Dermis blood vessel endothelial cell (primary cell): ENCODE data around the gene LMO7. TPM values are rescaled to one million over a fixed set of nuclear protein-coding genes. Genes with fewer than 3 reads are reported as not detected.
"Not testable (repeated sequence)": the region's sequence is repeated elsewhere in the genome, so short reads cannot be mapped to it uniquely, and the experiment has no call there.

Experiments used
- DNase-seq: peaks from one replicate; pipeline ENCODE4 v3.0.0; 2010
- total RNA-seq: library from RNA; depleted of rRNA; stranded (reverse); fragments of >200 nt; gene quantifications from 2 replicates; pipeline ENCODE4 v1.2.3, GENCODE V29; 2014

Gene LMO7
- total RNA-seq, 1 donor from 2014 or later, result 36.8 TPM

DNA sequence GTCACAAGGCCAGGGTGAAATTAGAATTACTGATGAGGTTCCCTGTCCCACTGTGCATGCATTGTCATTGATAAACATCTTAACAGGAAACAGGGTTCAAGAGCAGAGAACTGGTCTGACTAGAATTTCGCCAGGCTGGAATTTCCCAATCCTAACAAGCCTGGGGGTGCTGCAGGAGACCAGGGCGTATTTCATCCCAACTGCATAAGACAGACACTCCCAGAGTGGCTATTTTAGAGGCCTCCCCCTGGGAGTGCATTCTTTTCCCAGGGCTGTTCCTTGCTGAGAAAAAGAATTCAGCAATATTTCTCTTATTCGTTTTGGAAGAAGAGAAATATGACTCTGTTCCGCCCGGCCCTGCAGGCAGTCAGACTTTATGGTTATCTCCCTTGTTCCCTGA lies 144.0 kb downstream of the LMO7 start:
- DNase-seq, result not testable (repeated sequence)

DNA sequence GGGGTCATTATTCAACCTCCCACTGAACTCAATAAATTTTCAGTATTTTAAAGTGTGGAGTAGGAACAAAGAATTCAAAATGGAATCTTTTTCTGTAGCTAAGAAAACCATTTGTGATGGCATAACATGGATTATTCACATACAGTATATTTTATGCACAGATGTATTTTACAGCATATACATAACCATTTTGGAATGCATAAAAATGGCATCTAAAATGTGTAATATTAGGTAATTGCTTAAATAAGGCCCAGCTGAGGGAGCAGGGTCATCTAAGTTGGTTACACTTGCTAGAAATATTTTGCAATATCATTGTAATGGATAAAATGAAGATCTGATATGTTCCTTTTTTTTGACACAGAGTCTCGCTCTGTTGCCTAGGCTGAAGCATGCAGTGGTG lies 146.9 kb downstream of the LMO7 start:
- DNase-seq, result no peak

DNA sequence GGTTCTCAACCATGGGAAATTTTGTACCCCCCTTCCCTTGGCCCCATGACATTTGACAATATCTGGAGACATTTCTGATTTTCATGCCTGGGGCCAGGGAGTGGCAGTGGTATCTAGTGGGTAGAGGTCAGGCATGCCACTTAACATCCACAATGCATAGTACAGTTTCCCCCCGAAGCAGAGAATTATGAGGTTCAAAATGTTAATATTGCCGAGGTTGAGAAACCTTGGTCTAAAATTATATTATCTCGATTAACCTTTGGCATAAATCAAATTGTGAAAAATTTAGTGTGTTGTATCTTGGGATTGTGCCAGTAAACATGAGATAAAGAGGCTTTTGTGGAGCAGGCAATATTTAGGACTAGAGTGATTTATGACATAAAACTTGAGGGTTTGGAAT lies 147.9 kb downstream of the LMO7 start:
- DNase-seq, result no peak

DNA sequence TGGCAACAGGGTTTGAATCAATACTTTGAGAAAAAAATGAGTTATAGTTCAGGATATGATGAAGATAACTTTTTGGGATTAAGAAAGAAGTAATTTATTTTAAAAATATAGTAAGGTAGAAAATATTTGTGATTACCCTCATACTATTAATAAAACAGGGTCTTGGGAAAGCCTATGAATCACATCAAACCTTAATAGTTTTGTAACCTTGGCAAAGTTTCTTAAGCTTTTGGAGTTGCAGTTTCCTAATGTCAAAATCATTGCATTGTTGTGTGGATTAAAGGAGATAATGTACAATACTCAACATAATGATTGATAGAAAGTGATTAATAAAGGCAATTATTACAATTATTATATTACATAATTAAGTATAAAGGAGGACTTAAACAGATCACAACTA lies 149.0 kb downstream of the LMO7 start:
- DNase-seq, result no peak

DNA sequence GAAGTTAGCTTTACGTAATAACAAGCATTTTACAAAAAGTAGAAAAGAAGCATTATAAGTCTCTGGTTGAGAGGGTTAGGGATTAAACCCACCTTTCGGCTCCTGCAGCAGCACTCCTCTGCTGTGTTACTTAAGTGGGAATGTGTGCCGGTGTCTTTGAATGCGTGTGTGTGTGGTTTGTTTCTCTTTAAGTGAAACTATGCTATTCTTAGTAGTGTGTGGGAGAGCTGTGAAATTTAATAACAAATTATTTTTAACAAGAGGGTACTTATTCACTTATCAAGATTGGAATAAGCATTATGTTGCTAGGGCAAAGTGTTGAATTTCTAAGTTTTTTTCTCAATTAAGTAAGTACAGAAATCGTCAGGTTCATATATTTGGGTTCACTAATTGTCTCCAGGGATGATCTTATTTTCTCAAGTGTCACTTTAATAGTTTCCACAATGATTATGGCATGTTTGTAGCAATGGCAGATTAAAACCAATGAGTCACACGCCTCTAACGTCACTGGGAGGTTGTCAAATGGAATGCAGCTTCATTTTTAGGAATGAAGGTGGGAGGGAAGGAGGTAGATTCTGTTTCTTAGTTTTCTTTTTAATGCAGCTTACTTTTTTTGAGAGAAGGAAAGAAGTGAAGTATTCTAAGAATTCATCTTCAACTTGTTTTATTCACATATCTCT lies 151.3 kb downstream of the LMO7 start:
- DNase-seq, result no peak

DNA sequence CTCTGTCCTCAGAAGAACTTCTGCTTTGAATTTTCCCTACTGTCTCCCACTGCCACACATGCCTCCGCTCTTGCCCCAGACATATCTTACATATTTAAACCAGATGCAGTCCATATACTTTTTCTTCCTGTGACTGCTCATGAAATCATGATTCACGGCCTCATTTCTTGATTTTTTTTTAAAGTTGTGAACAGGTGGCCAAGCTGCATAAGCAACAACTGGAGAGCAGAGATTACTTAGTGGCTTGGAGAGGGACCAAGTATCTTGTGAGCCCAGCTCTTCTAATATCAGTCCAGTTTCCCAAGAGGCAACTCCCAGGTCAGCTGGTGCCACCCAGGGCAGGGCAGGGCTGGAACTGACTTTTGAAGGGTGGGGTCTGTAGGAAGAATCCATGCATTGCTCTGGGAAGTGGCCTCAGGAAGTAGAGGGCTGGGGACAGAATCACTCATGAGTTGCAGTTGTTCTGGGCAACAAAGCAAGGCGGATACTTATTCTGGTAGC lies 152.4 kb downstream of the LMO7 start:
- DNase-seq, result peak; percentile 21

DNA sequence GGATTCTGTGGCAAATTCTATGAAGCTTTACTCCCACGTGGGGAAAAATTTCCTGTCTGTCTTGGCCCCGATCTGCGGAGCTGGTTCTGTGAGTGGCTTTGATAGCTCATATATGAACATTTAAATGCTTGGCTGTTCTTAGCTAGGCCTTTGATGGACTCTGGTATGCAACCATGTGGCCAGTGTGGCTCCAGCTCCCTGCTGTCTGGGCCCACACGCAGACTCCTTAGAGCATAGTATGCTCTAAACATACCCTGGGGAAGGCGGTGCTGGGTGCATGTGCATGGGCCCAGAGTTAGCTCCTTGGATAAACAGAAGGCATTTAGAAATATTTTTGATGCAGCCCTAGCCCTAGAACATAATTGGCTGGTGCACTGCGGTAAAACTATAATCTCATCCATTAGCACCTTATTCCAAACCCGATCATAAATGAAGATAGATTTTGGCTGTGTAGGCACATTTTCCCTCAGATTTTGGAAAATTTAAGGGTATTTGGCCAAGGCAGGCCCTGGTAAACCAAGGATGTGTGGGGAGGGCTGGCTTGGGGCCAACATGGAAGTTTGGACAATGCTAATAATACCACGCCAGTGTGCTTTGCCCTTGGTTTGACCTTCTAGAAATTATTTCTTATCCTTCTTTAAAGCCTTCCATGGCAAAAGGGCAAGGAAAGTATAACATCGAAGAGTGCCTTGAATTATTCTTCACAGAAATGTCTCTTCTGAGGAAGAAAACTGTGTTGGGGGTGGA lies 153.5 kb downstream of the LMO7 start:
- DNase-seq, result no peak

DNA sequence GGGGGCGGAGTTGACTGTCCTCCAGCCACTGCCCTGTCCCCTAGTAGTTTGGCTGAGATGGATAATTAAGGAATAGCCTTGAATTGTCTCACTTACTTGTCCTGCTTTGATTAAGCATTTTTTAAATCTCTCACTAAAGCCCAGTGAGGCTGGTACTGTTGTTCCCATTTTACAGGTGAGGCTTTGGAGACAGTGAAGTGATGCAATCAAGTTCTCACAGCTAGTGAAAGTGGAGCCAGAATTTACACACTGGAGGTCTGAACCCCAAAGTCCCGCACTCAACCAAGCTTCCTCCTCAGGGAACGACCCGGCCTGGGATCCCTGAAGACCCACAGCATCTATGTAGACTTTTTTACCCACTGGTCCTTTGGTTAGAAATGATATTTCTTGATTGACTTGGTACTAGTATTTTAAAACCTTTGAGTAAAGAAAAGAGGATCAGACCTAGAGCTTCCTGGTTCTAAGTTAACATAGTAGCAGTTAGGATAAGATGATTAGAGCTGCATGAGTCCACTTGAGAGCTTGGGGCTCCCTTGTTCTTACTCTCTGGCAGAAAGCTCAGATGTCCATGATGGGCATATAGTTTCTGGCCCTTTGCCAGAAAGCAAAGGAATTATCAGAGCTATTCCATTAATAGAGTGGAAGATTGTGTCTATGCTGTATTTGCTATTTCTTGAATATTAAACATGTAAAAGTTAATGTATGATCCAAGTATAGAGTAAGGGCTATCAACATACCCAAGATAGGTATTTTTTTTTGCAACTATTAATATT lies 154.3 kb downstream of the LMO7 start:
- no peak for DNase-seq

DNA sequence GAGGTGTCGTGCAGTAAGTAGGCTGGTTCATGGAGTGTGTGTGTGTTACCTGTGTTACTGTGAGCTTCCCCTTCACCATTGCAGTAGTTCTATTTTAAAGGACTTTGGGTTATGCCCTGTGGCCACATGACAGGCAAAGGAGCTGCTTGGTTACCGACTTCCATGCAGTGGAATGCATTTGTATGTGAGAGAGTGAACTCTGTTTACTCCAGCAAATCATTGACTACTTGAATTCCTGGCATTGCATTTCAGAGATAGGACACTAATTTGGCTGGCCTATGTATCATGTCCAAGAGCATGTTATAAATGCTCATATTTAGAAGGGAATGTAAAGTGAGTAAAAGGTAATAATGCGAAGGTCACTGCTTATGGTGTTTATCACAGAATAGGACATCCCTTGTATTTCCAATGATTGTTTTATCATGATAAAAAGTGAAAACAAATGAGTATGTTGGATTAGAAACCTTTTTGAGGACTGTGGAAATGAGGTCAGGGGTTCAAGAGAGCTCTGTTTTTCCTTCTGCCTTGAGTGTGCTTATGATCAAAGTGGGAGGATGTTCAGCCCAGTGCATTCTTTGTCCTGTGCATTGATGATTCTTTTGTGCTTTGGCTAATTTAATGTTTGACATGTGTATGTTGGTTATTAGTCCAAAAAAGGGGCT lies 156.5 kb downstream of the LMO7 start:
- DNase-seq, result no peak

DNA sequence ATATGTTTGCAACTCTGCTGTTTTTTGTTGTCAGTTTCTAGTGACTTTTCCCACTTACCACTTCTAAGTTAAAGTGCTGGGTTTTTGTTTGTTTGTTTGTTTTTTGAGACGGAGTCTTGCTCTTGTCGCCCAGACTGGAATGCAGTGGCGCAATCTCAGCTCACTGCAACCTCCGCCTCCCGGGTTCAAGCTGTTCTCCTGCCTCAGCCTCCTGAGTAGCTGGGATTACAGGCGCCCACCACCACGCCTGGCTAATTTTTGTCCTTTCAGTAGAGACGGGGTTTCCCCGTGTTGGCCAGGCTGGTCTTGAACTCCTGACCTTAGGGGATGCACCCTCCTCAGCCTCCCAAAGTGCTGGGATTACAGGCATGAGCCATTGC lies 157.0 kb downstream of the LMO7 start:
- not testable (repeated sequence) for DNase-seq

DNA sequence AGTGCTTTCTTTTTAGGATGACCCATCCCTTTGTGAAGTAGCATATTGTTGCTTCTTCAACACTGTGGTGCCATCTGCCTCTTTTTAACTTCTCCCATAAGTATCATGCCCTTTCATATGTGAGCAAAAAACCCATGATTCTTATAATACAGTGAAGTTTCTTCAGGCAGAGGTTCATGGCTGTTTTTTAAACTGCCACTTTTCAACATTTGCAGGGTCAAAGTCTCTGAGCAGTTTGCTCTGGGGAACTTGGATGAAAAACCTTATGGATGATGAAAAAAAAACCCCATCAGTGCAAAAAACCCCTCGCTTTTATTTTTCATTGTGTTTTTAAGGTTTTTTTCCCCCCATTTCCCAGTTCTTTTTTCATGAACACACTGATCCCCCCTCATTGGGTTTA lies 158.5 kb downstream of the LMO7 start:
- no peak for DNase-seq

DNA sequence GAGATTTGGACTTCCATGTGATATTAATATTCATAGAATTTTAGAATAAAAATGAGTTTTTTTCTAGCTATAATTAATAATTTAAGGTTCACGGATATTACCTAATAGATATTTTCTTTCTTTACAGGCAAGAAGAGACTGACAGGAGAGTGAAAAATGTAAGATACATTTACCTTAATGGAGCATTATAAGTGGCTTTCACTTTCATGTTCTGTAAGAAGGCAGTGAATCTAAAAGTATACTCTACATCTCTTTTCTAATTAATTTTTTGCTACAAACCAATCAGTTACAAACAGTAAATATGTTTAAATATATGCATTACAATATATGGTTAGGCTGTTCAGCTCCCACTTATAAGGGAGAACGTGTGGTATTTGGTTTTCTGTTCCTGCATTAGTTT lies 159.1 kb downstream of the LMO7 start:
- DNase-seq, result no peak

DNA sequence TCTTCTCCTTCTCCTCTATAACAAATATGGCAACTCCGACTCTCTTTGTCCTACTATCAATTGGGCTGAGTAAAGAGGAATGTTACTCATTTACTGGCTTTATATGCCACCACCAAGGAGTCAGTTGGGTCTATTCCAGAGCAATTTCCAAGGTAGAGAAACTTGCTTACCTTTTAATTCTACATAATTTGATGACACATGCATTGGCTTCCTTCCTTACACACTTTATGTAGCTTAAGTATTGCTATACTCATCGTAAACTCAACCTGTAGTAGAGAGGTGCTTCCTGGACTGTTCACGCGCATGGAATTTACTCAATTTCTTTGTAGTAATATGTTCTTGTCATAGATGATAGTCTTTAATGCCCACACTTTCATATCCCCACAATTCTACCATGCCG lies 160.7 kb downstream of the LMO7 start:
- DNase-seq, result no peak

DNA sequence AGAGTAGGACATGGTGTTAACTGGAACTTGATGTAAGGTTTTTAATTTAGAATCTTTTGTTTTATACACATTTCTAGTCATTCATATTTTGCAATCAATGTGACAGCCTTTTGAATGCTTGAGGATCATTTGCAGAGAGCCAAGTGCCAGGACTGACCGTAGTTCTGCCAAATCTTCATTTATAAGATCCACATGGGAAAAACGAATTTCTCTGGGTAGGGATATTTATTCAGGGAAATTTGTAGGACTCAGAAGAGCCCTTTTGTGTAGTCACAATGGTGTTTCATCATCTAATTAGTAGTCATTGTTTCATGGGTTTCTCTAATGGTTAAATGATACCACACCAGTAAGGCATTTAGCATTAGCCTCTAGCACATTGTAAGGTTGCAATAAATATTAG lies 161.1 kb downstream of the LMO7 start:
- no peak for DNase-seq

DNA sequence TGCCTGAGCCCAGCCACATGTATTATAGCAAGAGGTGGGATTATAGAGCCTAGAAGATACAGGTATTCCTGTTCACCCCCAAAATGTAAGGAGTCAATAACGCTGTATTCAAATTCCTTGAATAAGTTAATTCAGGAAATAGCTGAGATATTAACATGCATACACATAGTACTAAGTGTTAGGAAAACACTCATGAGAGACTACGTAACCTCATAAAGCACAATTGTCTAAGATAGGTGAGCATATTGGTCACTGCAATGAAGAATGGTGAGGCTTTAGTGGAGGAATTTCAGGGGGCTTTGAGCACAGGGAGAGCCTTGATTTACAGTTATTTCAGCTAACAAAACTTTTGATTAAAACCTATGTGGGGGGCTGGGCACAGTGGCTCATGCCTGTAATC lies 161.6 kb downstream of the LMO7 start:
- no peak for DNase-seq

DNA sequence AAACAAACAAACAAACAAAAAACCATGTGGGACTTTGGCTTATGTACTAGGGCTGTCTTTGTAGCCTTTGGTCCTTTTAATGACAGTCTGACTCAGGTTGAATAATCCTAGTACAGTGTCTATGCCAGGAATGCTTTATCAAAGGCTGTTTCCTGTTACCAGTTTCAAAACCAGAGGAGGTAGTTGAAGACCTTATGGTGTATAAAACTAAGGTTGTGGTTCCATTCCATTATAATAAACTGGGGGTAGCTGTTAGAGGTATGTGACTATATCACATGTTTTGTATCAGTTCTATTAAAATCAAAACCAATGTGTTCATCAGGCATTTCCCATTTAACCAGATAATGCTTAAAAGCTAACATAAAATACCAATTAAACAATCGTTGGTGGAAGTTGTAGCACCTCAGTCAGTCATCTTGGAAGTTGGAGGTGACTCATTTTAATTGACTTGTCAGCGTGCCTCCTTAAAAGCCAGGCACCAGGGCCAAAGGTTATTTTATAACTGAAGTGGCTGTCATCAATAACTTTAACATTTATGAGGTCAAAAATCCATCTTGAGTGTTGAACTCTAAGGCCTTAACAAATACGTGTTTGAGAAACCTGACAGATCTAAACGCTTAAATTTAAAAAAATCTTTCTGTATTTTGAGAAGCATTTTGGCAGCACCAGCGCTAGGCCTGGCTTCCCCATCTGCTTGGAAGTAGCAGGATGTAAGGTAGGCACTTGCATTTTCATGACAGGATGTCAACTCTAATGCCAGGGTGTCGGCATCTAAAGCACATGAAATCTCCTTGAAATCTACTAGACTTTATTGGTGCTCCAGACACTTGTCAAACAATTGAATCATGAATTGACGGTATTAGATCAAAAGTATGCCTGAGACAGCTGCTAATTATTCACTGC lies 162.5 kb downstream of the LMO7 start:
- DNase-seq, result peak; percentile 37

DNA sequence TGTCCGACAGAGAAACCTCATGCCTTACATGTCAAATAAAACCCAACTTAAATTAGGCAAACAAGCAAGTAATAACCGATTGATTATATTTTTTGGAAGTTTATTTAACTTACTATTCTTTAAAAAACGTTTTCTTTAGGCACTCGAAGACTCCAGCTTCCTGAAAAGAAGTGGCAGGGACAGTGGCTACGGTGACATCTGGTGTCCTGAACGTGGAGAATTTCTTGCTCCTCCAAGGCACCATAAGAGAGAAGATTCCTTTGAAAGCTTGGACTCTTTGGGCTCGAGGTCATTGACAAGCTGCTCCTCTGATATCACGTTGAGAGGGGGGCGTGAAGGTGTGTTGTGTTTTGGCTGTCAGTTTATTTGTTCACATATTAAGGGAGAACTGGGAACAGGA lies 164.4 kb downstream of the LMO7 start:
- DNase-seq, result no peak

DNA sequence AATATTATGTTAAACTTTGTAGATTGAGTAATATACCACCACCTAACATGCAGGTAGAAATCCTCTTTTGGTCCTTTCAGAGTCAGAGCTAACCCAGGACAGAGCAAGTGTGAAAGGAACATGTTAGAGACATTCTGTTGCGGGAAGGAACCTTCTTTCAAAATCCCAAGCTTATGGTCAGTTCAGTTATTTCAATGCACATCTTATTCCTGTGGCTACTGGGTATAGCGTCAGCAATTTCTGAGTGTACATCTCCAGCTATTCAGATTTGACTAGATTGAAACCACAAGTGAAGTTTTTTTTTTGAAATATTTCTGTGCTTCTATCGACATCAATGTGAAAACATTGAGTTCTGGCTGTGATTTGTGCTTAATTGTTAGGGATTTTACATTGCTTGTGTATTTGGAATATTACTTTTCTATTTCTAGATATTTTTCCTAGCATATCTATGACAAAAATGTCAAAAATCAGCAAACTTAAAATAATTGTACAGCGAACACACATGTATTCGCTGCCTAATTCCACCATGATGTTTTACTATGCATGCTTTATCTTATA lies 165.3 kb downstream of the LMO7 start:
- DNase-seq, result no peak

DNA sequence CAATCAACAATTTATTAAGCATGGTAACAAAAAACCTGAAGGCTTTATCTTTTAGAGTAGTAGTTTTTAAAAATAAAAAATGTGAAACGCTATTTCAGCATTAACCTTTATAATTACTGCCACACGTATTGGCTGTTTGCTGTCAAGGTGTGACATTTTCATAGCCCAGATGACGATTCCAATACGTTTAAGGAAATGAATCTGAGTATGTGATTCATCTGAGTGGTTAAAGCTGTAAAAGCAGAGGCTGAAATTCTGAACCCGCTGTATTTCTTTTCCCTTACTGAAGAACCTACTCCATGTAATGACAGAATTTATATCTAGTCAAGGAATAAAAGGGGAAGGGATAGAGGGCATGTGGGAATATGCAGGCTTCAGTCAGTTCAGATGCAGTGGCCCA lies 166.0 kb downstream of the LMO7 start:
- no peak for DNase-seq

DNA sequence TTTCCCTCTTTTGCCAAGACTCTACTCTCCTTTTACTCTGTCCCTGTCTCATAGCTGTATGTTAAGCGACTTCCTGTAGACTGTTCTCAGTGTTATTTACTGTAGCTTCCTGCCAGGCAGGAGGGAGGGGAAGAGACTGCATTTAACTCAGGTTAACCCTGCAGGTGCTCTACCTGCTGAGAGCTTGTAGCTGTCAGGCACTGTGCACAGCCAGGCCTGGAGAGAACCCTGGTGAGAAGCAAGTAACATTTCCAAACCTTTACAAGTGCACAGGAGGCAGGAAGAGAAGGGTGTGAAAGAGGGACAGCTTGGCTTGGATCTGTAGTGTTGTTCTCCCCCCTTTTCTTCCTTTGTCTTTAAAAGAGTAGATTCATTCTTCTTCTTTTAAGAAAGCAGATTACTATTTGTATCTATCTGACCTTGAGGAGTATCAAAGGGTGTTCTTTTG lies 167.1 kb downstream of the LMO7 start:
- DNase-seq, result no peak

DNA sequence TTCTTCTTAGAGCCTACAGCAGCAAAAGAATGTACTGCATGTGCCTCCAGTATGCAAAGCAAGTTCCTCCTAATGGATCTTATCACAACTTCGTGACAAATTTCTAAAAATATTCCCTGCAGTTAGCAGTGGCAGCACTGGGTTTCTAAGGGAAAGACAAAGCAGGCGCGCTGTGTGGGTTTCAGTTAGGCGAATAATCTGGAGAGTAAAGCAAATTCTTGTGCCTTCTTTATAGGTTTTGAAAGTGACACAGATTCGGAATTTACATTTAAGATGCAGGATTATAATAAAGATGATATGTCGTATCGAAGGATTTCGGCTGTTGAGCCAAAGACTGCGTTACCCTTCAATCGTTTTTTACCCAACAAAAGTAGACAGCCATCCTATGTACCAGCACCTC lies 167.9 kb downstream of the LMO7 start:
- DNase-seq, result no peak

DNA sequence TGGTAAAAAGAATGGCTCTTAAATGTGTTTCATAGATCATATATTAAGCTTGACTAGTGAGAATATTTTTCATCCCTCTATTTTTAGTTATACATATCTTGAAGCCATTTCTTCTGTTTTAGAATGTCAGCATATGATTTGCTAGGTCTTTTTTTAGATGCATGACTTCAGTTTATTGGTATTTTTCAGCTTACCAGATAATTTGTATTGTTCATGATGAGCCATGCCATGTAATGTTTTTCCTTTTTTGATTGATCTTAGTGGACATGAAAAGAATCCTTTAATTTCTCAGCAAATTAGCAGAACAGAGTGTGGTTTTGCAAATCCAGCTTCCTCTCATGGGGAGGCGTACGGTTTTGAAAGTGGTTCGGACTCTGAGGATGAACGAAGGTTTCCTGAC lies 168.5 kb downstream of the LMO7 start:
- DNase-seq, result no peak
